NCI-H1930 (cell line): Measurements from ENCODE around the gene LYPD3.

ENCODE experiments used
- DNase-seq, 2 experiments: peaks; one replicate each; lab custom pipeline; 2025; lab: John Stamatoyannopoulos, UW

The LYPD3 gene

DNA sequence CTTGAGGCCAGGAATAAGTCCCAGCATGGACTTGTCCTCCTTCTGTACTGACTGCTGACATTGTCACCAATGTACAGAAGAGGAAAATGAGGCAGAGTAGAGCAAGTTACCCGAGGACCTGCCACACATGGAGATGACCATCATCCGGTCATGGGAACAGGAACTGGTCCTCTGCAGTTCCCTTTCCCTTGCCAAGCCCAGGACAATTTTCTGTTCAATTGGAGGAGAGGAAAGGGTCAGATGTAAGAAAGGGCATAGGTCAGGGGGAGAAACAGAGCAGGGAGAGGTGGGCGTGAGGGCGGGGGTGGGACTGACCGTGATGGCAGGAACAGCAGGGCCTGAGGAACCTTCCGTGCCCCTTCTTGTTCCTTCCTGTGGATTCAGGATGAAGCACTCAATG is 20.5 kb upstream of the LYPD3 start:
- DNase-seq = no peak

DNA sequence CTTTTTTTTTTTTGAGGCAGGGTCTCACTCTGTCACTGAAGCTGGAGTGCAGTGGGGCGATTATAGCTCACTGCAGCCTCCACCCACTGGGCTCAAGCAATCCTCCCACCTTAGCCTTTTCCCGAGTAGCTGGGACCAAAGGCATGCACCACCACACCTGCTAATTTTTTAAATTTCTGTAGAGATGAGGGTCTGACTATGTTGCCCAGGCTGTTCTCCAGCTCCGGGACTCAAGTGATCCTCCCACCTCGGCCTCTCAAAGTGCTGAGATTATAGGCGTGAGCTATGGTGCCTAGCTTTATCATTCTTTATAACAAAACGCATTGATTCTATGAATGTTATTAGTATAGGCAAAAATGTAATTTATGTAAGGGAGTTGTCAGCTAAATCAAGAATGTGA is 17.9 kb upstream of the LYPD3 start:
- DNase-seq = no peak

DNA sequence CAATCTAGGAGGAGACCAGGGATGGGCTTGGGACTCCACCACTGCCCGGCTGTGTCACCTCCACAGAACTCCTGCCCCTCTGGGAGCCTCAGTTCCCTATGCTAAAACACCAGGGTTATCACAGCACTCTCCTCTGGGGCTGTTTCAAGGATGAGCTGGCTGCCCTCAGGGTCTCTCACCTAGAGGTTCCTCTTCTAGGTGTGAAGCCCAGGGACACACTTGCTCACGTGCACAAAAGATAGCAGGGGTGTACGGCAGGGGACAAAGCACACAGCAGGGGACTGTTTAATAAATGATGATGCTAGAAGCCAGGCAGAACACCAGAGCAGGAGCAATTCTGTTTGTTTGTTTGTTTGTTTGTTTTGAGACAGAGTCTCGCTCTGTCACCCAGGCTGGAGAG is 16.8 kb upstream of the LYPD3 start:
- DNase-seq = no peak

DNA sequence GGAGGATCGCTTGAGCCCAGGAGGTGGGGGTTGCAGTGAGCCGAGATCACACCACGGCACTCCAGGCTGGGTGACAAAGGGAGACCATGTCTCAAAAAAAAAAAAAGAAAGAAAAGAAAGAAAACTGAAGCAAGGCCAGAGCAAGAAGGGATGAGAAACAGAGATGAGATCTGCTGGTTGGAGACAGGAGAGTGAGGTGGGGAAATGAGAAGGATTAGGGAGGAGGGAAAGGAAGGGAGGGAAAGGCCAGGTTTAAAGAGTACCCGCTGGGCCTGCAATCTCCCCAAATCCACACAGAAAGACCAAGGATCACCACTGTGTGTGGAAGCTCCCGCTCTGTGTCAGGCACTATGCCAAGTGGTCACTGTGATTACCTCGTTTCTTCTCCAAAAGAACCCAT is 16.3 kb upstream of the LYPD3 start:
- DNase-seq = no peak

DNA sequence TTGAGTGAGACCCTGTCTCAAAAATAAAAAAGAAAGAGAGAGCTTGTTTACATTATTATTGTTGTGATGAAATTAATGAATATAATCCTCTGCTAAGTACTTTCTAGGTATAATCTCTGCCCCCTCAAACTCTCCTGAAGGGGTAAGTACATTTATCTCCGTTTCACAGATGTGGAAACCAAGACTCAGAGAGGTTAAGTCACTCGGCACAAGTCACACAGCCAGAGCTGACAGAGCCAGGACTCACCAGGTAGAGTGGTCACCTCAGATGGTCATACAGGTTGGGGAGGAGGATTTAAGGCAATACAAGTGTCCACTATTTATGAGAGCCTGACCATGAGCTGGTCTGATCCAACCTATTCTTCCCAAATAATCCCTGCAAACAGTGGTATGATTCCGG is 15.2 kb upstream of the LYPD3 start:
- no peak for DNase-seq

DNA sequence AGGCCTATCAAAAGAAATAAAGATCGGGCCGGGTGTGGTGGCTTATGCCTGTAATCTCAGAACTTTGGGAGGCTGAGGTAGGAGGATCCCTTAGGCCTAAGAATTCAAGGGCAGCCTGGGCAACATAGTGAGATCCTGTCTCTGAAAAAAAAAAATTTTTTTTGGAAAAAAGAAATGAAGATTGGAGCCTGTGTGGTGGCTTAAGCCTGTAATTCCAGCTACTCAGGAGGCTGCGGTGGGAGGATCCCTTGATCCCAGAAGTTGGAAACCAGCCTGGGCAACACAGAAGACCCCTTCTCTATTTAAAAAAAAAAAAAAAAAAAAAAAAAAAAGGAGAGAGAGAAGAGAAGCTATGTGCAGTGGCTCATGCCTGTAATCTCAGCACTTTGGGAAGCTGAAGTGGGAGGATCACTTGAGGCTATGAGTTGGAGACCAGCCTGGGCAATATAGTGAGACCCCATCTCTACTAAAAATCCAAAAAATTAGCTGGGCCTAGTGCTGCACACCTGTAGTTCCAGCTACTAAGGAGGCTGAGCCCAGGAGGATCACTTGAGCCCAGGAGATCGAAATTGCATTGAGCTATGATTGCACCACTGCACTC is 14.7 kb upstream of the LYPD3 start:
- DNase-seq = no peak

DNA sequence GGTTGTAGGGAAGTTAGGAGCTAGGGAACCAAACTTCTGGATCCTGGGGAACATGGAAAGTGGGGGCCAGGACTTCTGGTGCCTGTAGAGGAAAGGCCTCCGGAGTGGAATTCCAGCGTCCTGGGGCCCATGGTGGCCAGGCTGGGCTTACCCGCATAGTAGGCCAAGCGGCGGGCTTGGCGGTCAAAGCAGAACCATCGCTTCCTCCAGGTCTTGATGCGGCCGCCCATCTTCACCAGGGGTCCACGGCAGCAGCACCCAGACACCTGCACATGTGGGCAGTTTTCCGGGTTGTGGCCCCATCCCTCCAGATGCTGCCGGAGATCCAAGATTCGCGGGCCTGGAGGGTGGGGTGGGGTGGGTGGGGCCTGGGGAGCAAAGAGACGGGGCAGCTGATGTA is 13.8 kb upstream of the LYPD3 start:
- no peak for DNase-seq

DNA sequence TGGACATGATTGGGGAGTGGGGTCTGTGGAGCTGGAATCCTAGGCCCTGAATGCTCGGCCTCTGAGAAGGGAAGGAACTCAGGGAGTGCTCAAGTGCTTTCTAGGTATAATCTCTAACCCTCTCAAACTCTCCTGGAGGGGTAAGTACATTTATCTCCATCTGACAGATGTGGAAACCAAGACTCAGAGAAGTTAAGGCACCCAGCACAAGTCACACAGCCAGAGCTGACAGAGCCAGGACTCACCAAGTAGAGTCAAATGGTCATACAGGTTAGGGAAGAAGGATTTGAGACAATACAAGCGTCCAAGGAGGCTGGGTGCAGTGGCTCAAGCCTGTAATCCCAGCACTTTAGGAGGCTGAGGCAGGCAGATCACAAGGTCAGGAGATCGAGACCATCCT is 12.9 kb upstream of the LYPD3 start:
- no peak for DNase-seq

DNA sequence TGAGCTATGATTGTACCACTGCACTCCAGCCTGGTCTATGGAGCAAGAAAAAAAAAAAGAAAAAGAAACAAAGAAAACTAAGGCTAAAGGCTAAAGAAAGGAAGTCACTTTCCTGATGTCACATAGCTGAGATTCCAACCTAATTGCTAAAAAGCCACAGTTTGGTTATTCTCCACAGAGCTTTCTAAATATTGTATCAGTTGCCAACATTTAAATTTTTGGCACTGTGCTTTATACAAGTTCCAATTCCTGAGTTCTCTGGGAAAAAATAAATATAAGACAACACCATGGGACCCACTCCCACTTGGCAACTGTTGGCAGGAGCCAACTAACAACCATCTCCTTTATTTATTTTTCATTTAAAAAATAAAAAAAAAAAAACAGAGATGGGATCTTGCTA is 11.2 kb upstream of the LYPD3 start:
- DNase-seq = no peak

DNA sequence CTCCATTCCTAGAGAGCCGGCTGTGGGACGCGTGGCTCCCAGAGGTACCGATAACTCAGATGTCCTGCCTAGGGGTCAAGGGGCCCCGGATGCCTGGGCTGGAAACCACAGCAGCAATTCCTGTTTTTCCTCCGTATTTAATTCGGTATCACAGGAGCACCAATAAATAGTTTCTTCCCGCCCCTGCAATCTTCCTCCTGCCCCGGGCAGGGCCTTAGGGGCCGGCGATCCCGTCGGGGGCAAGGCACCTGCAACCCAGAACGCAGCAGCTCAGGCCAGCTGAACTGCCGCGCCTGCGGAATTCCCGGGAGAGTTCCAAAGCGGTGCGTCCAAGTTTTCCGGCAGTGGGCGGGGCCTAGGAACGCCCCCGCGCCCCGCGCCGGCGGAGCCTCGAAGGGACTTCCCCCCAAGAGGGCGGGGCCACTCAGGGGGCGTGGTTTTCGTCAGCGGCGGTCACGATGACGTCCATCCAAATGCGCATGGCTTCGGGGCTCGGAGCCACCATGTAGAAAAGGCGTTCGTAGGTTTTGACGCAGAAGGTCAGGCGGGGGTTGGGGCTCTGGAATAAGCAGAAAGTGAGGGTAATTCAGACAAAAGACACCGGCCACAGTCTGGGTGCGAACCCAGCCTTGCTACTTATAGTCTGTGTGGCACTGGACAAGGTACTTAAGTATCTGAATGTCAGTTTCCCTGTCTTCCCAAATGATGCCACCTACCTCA is 9.7 kb upstream of the LYPD3 start:
- DNase-seq = peak; percentile 92 to 96

DNA sequence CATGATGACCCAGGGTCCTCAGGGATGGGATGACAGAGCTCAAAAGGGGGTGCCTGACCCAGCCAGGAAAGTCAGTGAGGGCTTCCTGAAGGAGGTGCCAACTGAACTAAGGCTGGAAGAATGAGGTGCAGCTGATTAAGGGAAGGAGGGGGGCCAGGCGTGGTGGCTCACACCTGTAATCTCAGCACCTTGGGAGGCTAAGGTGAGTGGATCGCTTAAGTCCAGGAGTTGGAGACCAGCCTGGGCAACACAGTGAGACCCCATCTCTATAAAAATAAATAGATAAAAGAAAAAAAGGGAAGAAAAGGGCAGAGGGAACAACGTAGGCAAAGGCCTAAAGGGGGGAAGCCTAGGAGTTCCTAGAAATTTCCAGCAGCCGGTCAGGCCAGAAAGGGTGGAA is 9.1 kb upstream of the LYPD3 start:
- DNase-seq = no peak

DNA sequence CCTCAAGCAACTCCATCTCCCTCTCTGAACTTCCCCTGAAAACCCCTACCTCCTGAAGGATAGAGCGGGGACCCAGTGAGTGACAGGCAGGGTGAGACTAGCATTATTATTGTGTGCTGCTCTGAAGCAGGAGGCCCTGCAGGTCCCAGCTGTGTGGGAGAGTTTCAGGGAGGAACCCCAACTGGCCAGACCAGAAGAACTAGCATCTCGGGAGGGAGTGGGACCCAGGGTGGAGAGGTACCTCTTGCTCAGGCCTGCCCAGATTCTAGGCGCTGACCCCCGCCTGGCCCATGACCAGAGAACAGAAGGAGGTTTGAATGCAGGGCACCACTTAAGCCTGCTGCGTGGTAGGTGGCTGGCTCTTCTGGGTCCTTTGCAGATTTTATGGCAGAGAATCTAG is 5.7 kb upstream of the LYPD3 start:
- DNase-seq = no peak

DNA sequence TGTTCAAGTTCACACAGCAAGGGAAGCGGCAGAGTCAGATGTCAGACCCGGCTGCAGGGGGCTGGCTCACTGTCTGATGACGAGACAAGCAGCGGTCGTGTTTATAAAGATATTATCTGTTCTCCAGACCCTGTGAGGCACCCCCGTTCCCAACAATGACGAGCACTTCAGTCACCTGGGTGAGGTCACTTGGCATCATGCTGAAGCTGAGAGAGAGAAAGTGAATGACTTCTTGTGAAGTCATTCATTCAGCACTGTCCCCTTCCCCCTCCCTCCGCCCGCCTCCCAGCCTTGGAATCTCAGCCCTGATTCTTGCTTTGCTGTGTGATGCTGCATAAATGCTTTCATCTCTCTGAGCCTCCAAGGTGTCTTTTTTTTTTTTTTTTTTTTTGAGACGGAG is 4.9 kb upstream of the LYPD3 start:
- no peak for DNase-seq

DNA sequence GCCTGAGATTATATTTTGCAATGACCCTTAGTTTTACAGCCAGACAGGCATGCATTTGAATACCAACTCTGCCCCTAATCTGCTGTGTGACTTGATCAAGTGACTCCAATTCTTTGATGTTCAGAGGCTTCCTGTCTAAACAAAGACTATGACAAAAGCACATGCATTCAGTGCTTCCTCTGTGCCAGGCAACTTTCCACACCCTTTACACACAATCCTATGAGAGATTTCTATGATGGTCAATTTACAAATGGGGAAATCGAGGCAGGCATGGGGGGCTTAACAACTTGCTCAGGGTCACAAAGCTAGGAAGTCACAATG is 3.7 kb upstream of the LYPD3 start:
- no peak for DNase-seq

DNA sequence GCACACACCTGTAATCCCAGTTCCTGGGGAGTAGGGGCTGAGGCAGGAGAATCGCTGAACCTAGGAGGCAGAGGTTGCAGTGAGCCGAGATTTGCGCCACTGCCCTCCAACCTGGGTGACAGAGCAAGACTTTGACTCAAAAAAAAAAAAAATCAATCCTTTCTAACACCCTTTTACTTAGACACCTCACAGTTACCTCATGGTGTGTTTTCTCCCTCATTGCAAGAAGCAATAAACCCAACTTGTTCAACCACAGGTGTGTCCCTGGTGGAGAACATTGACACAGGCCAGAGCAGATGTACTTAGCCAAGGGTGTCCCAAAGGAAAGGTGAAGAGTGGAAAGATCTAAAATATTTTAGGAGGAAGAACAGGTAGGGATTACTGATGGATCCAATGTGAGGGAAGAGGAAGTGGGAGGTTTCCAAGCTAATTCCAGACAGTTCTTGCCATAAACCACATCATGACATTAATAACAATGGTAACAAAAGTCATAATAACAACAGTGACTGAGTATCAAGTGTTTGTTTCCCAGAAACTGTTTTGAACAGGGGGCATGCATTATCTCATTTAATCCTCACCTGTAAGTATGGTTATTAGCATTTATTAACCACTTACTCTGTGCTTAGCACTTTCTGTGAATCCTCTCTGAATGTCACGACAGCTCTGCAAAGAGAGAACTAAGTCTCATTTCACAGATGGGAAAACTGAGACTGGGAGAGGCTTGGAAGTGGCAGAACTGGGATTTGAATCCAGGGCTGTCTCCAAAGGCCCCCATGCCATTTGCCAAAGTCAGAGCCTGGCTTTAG is 3.1 kb upstream of the LYPD3 start:
- DNase-seq = no peak

DNA sequence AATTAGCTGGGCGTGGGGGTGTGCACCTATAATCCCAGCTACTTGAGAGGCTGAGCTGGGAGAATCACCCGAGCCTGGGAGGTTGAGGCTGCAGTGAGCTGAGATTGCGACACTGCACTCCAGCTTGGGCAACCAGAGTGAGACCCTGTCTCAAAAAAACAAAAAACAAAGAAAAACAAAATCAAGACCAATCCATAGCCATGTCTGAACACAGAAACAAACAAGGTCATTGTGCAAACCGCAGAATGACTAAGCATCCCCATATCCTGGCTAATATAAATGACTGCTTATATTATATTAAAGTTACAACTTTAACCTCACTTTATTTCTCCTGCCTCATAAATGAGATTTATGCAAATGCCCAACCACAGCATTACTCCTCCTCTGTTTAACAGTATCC is 2.3 kb upstream of the LYPD3 start:
- DNase-seq = no peak

DNA sequence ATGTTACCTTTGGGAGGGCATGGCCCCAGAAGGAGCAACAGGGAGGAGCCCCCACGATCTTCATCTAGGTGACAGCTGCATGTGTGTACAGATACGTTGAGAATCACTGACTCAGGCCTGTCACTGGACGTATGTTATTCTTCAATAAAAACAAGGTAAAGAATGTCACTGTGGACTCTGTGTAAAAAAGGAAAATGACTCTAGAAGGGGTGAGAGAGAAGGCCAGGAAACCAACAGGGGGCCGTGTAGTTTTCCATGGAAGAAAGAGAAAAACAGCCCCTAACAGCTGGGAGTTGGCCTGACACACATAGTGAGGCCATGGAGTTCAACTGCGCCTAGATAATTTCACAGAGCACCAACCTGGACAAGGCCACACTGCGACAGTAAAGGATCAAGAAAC is 1.9 kb upstream of the LYPD3 start:
- no peak for DNase-seq

DNA sequence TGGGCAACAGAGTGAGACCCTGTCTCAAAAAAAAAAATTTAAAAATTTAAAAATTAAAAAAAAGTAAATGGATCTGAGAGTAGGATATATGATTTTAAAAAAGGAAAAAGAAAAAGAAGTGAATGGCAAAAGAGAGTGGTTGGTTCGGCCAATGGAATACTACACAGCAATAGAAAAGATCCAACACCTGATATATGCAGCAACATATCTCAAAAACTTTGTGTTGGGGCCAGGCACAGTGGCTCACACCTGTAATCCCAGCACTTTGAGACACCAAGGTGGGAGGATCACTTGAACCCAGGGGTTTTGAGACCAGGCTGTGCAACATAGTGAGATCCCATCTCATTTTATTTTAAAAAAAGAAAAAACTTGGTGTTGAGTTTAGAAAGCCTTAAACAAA is 1.4 kb upstream of the LYPD3 start:
- no peak for DNase-seq

DNA sequence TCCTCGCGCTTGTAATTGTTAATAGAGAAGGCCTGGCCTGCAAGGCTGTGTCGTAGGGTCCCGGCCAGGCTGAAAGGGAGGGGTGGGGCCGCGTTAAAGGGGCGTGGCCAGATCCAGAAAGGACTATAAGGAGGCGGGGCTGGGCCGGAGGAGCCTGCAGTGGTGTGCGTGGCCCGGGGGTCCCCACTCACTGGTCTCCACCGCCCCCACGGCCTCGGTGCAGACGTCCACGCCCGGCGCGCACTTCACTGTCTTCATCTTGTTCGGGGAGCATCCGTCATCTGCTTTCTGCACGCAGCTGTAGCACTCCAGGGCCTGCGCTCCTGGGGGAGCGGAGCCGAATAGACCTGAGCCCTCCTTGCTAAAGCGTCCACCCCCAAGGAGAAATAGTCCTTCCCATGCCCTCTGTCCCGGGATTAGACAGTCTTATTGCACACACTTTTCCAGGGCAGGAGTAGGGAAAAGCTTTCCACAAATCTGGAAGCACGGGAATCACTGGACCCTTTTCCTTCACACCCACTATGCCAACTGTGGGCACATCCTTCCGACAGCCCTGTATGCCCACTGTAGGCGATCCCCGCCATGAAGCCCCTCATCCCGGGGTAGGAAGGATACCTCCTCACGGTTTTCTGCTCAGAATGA is 1.2 kb downstream of the LYPD3 start:
- DNase-seq = peak; percentile 45 to 50

DNA sequence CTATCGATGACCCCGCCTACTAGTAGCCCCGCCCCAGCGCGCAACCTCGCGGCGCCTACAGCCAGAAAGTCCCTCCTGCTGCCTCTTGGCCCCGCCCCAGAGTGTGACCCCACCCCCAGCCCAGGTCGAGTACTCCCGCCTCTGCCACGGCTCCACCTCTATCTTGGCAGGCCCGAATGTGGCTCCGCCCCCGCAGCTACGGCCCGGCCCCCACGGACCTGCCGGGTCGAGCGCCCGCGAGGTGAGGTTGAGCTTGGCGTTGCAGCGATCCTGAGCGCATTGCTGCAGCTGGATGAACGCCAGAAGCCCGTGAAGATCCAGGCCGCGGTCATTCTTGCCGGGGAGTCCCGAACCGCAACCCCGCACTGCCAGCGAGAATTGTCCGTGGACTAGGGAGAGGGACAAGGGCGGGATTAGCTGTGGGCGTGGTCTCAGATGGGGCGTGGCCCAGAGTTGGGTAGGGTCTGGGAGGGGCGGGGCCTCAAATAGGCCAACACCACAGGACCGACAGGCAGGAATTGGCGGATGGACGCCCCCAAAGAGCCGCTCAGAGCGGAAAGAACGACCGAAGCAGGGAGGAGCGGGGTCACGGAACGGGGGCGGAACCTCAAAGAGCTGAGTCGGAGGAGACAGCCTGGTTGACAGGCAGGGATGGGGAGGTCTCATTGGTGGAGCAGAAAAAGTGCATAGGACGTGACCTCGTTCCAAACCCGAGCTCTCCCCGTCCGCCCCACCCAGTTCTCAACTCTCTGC is 1.9 kb downstream of the LYPD3 start:
- DNase-seq = peak; percentile 94 to 95

DNA sequence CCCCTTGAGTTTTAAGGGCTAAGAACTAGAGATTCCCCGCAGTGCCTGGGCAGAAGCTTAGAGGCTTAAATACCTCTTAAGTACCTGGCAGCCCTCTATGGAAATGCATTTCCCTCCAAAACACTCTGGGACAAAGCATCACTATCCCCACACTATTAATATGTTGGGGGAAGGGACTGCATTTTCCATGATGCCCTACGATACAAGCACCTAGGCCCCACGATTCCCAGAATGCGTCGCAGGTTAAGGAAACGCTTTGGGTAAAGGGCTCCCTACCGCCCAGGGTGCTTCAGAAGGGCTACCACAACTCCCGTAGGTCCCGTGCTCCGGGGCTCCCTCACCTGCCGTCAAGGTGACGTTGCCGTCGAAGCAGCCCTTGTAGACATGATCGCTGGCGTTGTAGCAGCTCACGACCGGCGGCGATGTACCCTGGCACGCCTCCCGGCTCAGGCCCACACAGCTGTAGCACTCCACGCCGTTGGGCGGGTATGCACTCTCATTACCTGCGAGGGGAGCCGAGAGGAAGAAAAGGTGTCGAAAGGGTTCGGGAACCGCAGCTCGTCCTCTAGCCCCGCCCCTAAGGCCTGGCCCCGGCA is 2.5 kb downstream of the LYPD3 start:
- no peak for DNase-seq

DNA sequence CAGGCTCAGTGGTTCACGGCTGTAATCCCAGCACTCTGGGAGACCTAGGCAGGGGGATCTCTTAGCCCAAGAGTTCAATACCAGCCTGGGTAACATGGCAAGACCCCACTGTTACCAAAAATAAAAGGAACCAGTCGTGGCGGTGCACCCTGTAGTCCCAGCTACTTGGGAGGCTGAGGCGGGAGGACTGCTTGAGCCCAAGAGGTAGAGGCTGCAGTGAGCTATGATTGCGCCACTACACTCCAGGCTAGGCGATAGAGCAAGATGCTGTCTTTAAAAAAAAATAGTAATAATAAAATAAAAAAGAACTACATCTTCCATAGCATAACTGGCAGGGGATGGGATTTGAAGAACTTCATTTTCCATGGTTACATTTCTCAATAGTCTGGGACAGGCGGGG is 3.0 kb downstream of the LYPD3 start:
- DNase-seq = no peak
